SK-N-MC (cell line): ENCODE measurements around the gene DLGAP1.

ENCODE experiments used
- DNase-seq: peaks from one replicate; pipeline ENCODE4 v3.0.0-alpha.2; 2011; ENCODE audit warnings: low read depth, low spot score
- H3K27ac ChIP-seq: fragments of 200-600 bp; sonication (generic); 2 replicates; pipeline ENCODE4 v1.5.1; 2016; ENCODE audit warnings: mixed run types
- H3K36me3 ChIP-seq: fragments of 200-600 bp; sonication (generic); 2 replicates; pipeline ENCODE4 v1.6.1; 2017; ENCODE audit warnings: antibody characterized with exemption, low read length, mixed read lengths; ENCODE audit not compliant: insufficient read depth
- H3K4me3 ChIP-seq: fragments of 200-600 bp; sonication (generic); 2 replicates; pipeline ENCODE4 v1.5.1; 2016
- H3K9ac ChIP-seq: fragments of 200-600 bp; sonication (generic); 2 replicates; pipeline ENCODE4 v1.8.0; 2017; ENCODE audit warnings: mixed run types, mixed read lengths; ENCODE audit not compliant: insufficient read length
- H3K9me3 ChIP-seq: fragments of 200-600 bp; sonication (generic); 2 replicates; pipeline ENCODE4 v1.6.1; 2017; ENCODE audit warnings: low read depth, mild to moderate bottlenecking, antibody characterized with exemption, low read length, moderate library complexity, mixed read lengths
- EZH2 ChIP-seq: fragments of 200-600 bp; sonication (generic); IDR thresholded peaks from one replicate; pipeline ENCODE4 v1.6.1; 2017; ENCODE audit warnings: antibody characterized with exemption
- FOXP2 ChIP-seq: optimal IDR thresholded peaks from 2 replicates; pipeline ENCODE3; 2011; ENCODE audit warnings: mild to moderate bottlenecking, moderate library complexity; ENCODE audit not compliant: insufficient read depth; ENCODE audit errors: extremely low read length, control extremely low read depth
- POLR2AphosphoS5 ChIP-seq: IDR thresholded peaks from 2 replicates; pipeline ENCODE4 v1.6.1; 2012; ENCODE audit warnings: mild to moderate bottlenecking, low read depth, low read length, borderline replicate concordance

Gene DLGAP1

GRCh38 chr18:3824101-3824500, 631.0 kb downstream of the DLGAP1 start:
- H3K27ac ChIP-seq, result no peak overlapping the region
- no peak for TF ChIP-seq EZH2
- no peak for TF ChIP-seq POLR2AphosphoS5
- no peak for TF ChIP-seq FOXP2
- no peak overlapping the region for H3K9ac ChIP-seq
- H3K36me3 ChIP-seq, result no peaks in the 10 kb centered on the region
- DNase-seq, result no peak
- no peaks in the 10 kb centered on the region for H3K9me3 ChIP-seq
- H3K4me3 ChIP-seq, result no peak overlapping the region

- Histone ChIP-seq H3K36me3 (no peaks in the 10 kb centered on the region), H3K4me3 (no peak overlapping the region), H3K27ac (no peak overlapping the region), H3K9ac (no peak overlapping the region), H3K9me3 (no peaks in the 10 kb centered on the region)
- TF ChIP-seq FOXP2 (no peak), EZH2 (no peak), POLR2AphosphoS5 (no peak)
- no peak for DNase-seq
These were observed 632.0 kb downstream of the DLGAP1 start for GRCh38 chr18:3823073-3823472.

- H3K27ac ChIP-seq, result no peak overlapping the region
- H3K9ac ChIP-seq, result no peak overlapping the region
- no peaks in the 10 kb centered on the region for H3K9me3 ChIP-seq
- DNase-seq, result no peak
- no peak for TF ChIP-seq FOXP2
- no peak overlapping the region for H3K4me3 ChIP-seq
- no peaks in the 10 kb centered on the region for H3K36me3 ChIP-seq
These were observed 633.6 kb downstream of the DLGAP1 start for GRCh38 chr18:3821524-3821923.

- no peak for DNase-seq
- Histone ChIP-seq H3K9ac (no peak overlapping the region), H3K9me3 (no peaks in the 10 kb centered on the region), H3K4me3 (no peak overlapping the region), H3K36me3 (no peaks in the 10 kb centered on the region), H3K27ac (no peak overlapping the region)
- TF ChIP-seq EZH2, result no peak
- TF ChIP-seq FOXP2, result no peak
- no peak for TF ChIP-seq POLR2AphosphoS5
These were observed 635.1 kb downstream of the DLGAP1 start for GRCh38 chr18:3819961-3820360.

DNA sequence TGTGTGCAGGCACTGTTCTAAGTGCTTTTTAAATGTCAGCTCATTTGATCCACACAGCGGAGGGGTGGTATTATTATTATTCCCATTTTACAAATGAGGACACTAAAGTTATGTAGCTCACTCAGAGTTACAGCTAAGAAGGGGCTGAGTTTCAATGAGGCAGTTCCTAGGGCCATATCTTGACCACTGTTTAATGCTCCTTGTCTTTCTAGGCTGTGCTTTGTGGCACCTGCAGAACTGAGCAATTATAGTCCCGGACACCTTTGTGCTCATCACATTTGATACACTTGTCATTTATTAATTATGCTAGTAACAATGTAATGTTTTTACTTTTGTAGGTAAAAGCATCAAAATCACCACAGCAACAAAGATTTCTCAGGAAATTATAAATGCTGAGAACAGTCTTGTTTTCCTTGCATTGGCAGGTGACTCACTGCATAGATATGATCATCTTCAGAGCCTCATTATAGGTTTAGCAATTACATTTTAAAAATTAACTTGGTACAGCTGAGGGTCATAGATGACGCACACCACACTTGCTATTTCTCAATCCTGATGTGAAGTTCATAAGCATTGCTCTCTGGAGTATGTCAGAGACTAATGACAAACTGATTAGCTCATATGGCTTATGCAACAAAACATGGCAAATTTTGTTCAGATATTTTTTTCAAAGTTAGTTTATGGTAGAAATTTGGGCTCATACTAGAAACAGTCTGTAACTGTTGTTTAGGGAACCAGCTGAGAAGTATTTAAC, 638.3 kb downstream of the DLGAP1 start:
- TF ChIP-seq FOXP2 (no peak), POLR2AphosphoS5 (no peak), EZH2 (no peak)
- Histone ChIP-seq H3K9me3 (no peaks in the 10 kb centered on the region), H3K27ac (no peak overlapping the region), H3K4me3 (no peak overlapping the region), H3K9ac (no peak overlapping the region), H3K36me3 (no peaks in the 10 kb centered on the region)
- DNase-seq, result no peak

GRCh38 chr18:3815991-3816390, 639.1 kb downstream of the DLGAP1 start:
- no peak overlapping the region for H3K9ac ChIP-seq
- H3K36me3 ChIP-seq, result no peaks in the 10 kb centered on the region
- TF ChIP-seq EZH2 (no peak), FOXP2 (no peak), POLR2AphosphoS5 (no peak)
- no peaks in the 10 kb centered on the region for H3K9me3 ChIP-seq
- no peak for DNase-seq
- no peak overlapping the region for H3K4me3 ChIP-seq
- H3K27ac ChIP-seq, result no peak overlapping the region

DNA sequence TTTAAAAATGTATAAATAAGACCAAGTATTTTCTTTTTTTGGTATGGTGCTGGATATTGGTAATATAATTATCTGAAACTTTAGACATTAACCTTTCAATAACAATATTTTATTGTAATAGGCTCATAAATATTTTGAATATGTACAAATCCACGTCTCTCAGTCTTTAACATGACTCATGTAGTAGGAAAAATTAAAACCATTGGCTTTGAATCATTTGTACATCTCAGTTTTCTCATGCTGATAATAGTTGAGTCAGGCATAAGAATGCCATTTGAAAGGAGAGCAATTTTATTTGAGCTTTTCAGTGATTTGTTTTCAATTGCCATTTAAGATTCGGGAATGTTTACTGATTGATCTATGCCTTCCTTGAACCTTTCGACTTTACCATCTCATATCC, 640.3 kb downstream of the DLGAP1 start:
- no peak for TF ChIP-seq FOXP2
- no peak for TF ChIP-seq EZH2
- no peak for TF ChIP-seq POLR2AphosphoS5
- Histone ChIP-seq H3K36me3 (no peaks in the 10 kb centered on the region), H3K27ac (no peak overlapping the region), H3K9me3 (no peaks in the 10 kb centered on the region), H3K9ac (no peak overlapping the region), H3K4me3 (no peak overlapping the region)
- DNase-seq, result no peak

DNA sequence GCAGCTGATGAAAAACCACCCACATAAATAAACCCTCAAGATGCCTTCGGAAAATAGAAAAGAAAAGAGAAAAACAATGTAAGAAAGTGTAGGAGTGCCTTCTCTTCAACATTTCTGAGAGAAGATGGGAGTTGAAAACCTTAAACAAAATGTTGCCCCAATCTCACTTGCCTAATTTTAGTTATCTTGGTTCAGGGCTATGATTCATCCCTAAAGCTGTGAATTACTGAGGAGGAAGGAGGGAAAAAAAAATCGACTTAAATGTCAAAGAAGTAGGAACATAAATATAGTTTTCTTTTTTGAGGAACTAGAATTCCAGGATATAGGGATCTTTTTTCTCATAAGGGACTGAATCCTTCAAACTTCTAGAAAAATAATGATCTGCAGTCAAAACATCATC, 644.8 kb downstream of the DLGAP1 start:
- H3K4me3 ChIP-seq, result no peak overlapping the region
- no peak overlapping the region for H3K9ac ChIP-seq
- DNase-seq, result no peak
- TF ChIP-seq EZH2 (no peak), FOXP2 (no peak)
- H3K36me3 ChIP-seq, result no peaks in the 10 kb centered on the region
- no peak overlapping the region for H3K27ac ChIP-seq
- no peaks in the 10 kb centered on the region for H3K9me3 ChIP-seq
